H9 (cell line): ENCODE data around the gene NOP9. TPM values are rescaled to one million over a fixed set of nuclear protein-coding genes. Genes with fewer than 3 reads are reported as not detected.

Experiments used
- DNase-seq: peaks from one replicate; pipeline ENCODE4 v3.0.0-alpha.2; 2017
- H2AFZ ChIP-seq: one replicate; pipeline ENCODE4 v1.6.1; 2013; ENCODE audit warnings: mild to moderate bottlenecking, low read length, control low read depth, moderate library complexity
- H2AK5ac ChIP-seq: 2 replicates; pipeline ENCODE4 v1.6.1; 2013; ENCODE audit warnings: low read length, control low read depth, mixed read lengths; ENCODE audit not compliant: insufficient read length
- H2BK120ac ChIP-seq: one replicate; pipeline ENCODE4 v1.6.1; 2013; ENCODE audit warnings: low read depth, mild to moderate bottlenecking, low read length, control low read depth, inconsistent platforms; ENCODE audit not compliant: poor library complexity, severe bottlenecking
- H2BK12ac ChIP-seq: 2 replicates; pipeline ENCODE4 v1.6.1; 2013; ENCODE audit warnings: low read length, control low read depth, mixed read lengths, low read depth; ENCODE audit not compliant: insufficient read length
- H2BK15ac ChIP-seq: 2 replicates; pipeline ENCODE4 v1.6.1; 2013; ENCODE audit warnings: low read depth, low read length, control low read depth
- H2BK20ac ChIP-seq: one replicate; pipeline ENCODE4 v1.6.1; 2013; ENCODE audit warnings: low read depth, mild to moderate bottlenecking, low read length, control low read depth, inconsistent platforms; ENCODE audit not compliant: poor library complexity, severe bottlenecking
- H2BK5ac ChIP-seq: 2 replicates; pipeline ENCODE4 v1.6.1; 2013; ENCODE audit warnings: low read length, control low read depth, mixed read lengths; ENCODE audit not compliant: insufficient read length
- H3K14ac ChIP-seq: 2 replicates; pipeline ENCODE4 v1.6.1; 2013; ENCODE audit warnings: low read length, control low read depth; ENCODE audit not compliant: insufficient read depth
- H3K18ac ChIP-seq: 2 replicates; pipeline ENCODE4 v1.6.1; 2013; ENCODE audit warnings: low read depth, mild to moderate bottlenecking, mixed read lengths, low read length, control low read depth; ENCODE audit not compliant: insufficient read length
- H3K23ac ChIP-seq: 2 replicates; pipeline ENCODE4 v1.6.1; 2013; ENCODE audit warnings: low read length, control low read depth, mixed read lengths, low read depth; ENCODE audit not compliant: insufficient read length
- H3K23me2 ChIP-seq: 2 replicates; pipeline ENCODE4 v1.6.1; 2013; ENCODE audit warnings: low read depth, mild to moderate bottlenecking, mixed read lengths, low read length, control low read depth; ENCODE audit not compliant: insufficient read length, poor library complexity, severe bottlenecking
- H3K27ac ChIP-seq: 2 replicates; pipeline ENCODE4 v1.5.1; 2013; ENCODE audit warnings: low read length, control low read depth, mixed read lengths, low read depth; ENCODE audit not compliant: insufficient read length
- H3K27me3 ChIP-seq: 2 replicates; pipeline ENCODE4 v1.6.1; 2013; ENCODE audit warnings: low read length, control low read depth, inconsistent platforms; ENCODE audit not compliant: insufficient read depth
- H3K4ac ChIP-seq: 2 replicates; pipeline ENCODE4 v1.6.1; 2013; ENCODE audit warnings: low read depth, mild to moderate bottlenecking, control low read depth, inconsistent platforms, low read length, moderate library complexity
- H3K4me1 ChIP-seq: 2 replicates; pipeline ENCODE4 v1.6.1; 2013; ENCODE audit warnings: low read length, control low read depth, inconsistent platforms; ENCODE audit not compliant: insufficient read depth
- H3K4me2 ChIP-seq: 2 replicates; pipeline ENCODE4 v1.6.1; 2013; ENCODE audit warnings: low read length, control low read depth, mixed read lengths; ENCODE audit not compliant: insufficient read length, insufficient read depth
- H3K56ac ChIP-seq: 2 replicates; pipeline ENCODE4 v1.6.1; 2013; ENCODE audit warnings: low read depth, mild to moderate bottlenecking, mixed read lengths, low read length, control low read depth; ENCODE audit not compliant: insufficient read length
- H3K79me1 ChIP-seq: 2 replicates; pipeline ENCODE4 v1.6.1; 2013; ENCODE audit warnings: low read depth, mild to moderate bottlenecking, moderate library complexity, low read length, control low read depth, inconsistent platforms; ENCODE audit not compliant: insufficient read depth, poor library complexity, severe bottlenecking
- H3K79me2 ChIP-seq: 2 replicates; pipeline ENCODE4 v1.6.1; 2013; ENCODE audit warnings: low read length, control low read depth, inconsistent platforms; ENCODE audit not compliant: insufficient read depth
- H3K9ac ChIP-seq: 2 replicates; pipeline ENCODE4 v1.6.1; 2013; ENCODE audit warnings: low read length, control low read depth, mixed read lengths; ENCODE audit not compliant: insufficient read length; ENCODE audit errors: extremely low read depth
- H3K9me3 ChIP-seq: one replicate; pipeline ENCODE4 v1.6.1; 2013; ENCODE audit warnings: low read depth, low read length, inconsistent platforms; ENCODE audit not compliant: control insufficient read depth
- H3T11ph ChIP-seq: one replicate; pipeline ENCODE4 v1.6.1; 2013; ENCODE audit warnings: mild to moderate bottlenecking, low read length, control low read depth, inconsistent platforms
- H4K20me1 ChIP-seq: one replicate; pipeline ENCODE4 v1.6.1; 2013; ENCODE audit not compliant: control insufficient read depth, insufficient read length, insufficient read depth
- H4K5ac ChIP-seq: 2 replicates; pipeline ENCODE4 v1.6.1; 2013; ENCODE audit warnings: low read depth, mild to moderate bottlenecking, mixed read lengths, low read length, control low read depth; ENCODE audit not compliant: insufficient read length
- H4K8ac ChIP-seq: replicated peaks from 2 replicates; pipeline ENCODE4 v1.6.1; 2013; ENCODE audit warnings: low read length, control low read depth, mixed read lengths, low read depth; ENCODE audit not compliant: insufficient read length
- H4K91ac ChIP-seq: 2 replicates; pipeline ENCODE4 v1.6.1; 2013; ENCODE audit warnings: low read depth, mild to moderate bottlenecking, moderate library complexity, mixed read lengths, low read length, control low read depth; ENCODE audit not compliant: insufficient read length
- H3K27ac Mint-ChIP-seq, 3 experiments: 2 replicates in 2 of 3; 3 replicates in 1 of 3; pipeline ENCODE4 v1.8.0; 2020 to 2021; ENCODE audit warnings: mixed read lengths in 3 of 3, mild to moderate bottlenecking in 1 of 3, moderate library complexity in 1 of 3
- H3K27me3 Mint-ChIP-seq: 2 replicates; pipeline ENCODE4 v1.8.0; 2021; ENCODE audit warnings: low read depth, mild to moderate bottlenecking, moderate library complexity, mixed read lengths
- H3K36me3 Mint-ChIP-seq, 3 experiments: 2 replicates in 2 of 3; 3 replicates in 1 of 3; pipeline ENCODE4 v1.8.0; 2020 to 2021; ENCODE audit warnings: low read depth in 3 of 3, mixed read lengths in 3 of 3; ENCODE audit not compliant: insufficient read depth in 1 of 3
- H3K4me1 Mint-ChIP-seq, 2 experiments: 2 replicates each; pipeline ENCODE4 v1.8.0; 2020; ENCODE audit warnings: mixed read lengths in 2 of 2
- H3K4me3 Mint-ChIP-seq, 2 experiments: 2 replicates in 1 of 2; 3 replicates in 1 of 2; pipeline ENCODE4 v1.8.0; 2020 to 2021; ENCODE audit warnings: mild to moderate bottlenecking in 2 of 2, mixed read lengths in 2 of 2, moderate library complexity in 1 of 2
- H3K9me3 Mint-ChIP-seq, 2 experiments: 2 replicates in 1 of 2; 3 replicates in 1 of 2; pipeline ENCODE4 v1.8.0; 2020; ENCODE audit warnings: mild to moderate bottlenecking in 2 of 2, mixed read lengths in 2 of 2, moderate library complexity in 1 of 2
- CTCF ChIP-seq: fragments of 200-600 bp; sonication (generic); conservative IDR thresholded peaks from 3 replicates; pipeline ENCODE4 v1.8.0; 2021; ENCODE audit warnings: antibody characterized with exemption, mild to moderate bottlenecking
- WGBS: extraction: QIAGEN DNeasy Blood & Tissue Kit; methylation state at CpG from one replicate; pipeline ENCODE4 v1.1.7; 2013; ENCODE audit warnings: missing lambda C conversion rate, low lambda C conversion rate, mixed read lengths; ENCODE audit not compliant: insufficient read length; ENCODE audit errors: extremely low coverage; 5-methylcytosine and 5-hydroxymethylcytosine counted together
- total RNA-seq: library from RNA; stranded (reverse); gene quantifications from 2 replicates; pipeline ENCODE4 v1.2.1, GENCODE V29; 2021

Gene NOP9
- total RNA-seq, 1 experiment from 2014 or later, result 34.7 TPM

- H3K27ac Mint-ChIP-seq, result no peak overlapping the region
- H4K20me1 ChIP-seq, result no peaks in the 10 kb centered on the region
- H4K8ac ChIP-seq, result no peak overlapping the region
- H2BK20ac ChIP-seq, result no peak overlapping the region
- H3K27me3 ChIP-seq, result peaks cover 2% of the 10 kb centered on the region; the same call in 1 of the 2 replicates
- no peak overlapping the region for H3K56ac ChIP-seq
- no peaks in the 10 kb centered on the region for H3K79me1 ChIP-seq
- no peak overlapping the region for H4K91ac ChIP-seq
- H4K5ac ChIP-seq, result no peak overlapping the region
- TF ChIP-seq CTCF, result peak; percentile 39; the same call in 1 of the 3 replicates
- H3K9ac ChIP-seq, result no peak overlapping the region
- no peaks in the 10 kb centered on the region for H3K9me3 Mint-ChIP-seq
- H3K4me1 ChIP-seq, result no peaks in the 10 kb centered on the region
- no peak overlapping the region for H2BK12ac ChIP-seq
- H3T11ph ChIP-seq, result no peak overlapping the region
- H2AFZ ChIP-seq, result no peak overlapping the region
- H3K4me3 Mint-ChIP-seq, result no peak overlapping the region
- no peak overlapping the region for H3K23ac ChIP-seq
- peak; percentile 81 for DNase-seq
- H3K27ac ChIP-seq, result no peak overlapping the region
- H3K9me3 ChIP-seq, result no peaks in the 10 kb centered on the region
- H3K14ac ChIP-seq, result no peak overlapping the region; the same call in 1 of the 2 replicates
- H2BK15ac ChIP-seq, result no peak overlapping the region
- peaks cover 46% of the 10 kb centered on the region for H3K27me3 Mint-ChIP-seq
- no peak overlapping the region for H2BK5ac ChIP-seq
- no peak overlapping the region for H3K4ac ChIP-seq
- H2AK5ac ChIP-seq, result no peak overlapping the region
- no peaks in the 10 kb centered on the region for H3K79me2 ChIP-seq
- no peak overlapping the region for H2BK120ac ChIP-seq
- peaks cover 0 to 4% (median 0%) of the 10 kb centered on the region in 3 experiments; a peak in 1 of 7 replicates for H3K36me3 Mint-ChIP-seq
- H3K23me2 ChIP-seq, result no peaks in the 10 kb centered on the region
- WGBS, result no CpG with 5 or more reads among the region's 70 CpGs
- no peak overlapping the region for H3K18ac ChIP-seq
- no peaks in the 10 kb centered on the region for H3K4me1 Mint-ChIP-seq
- no peak overlapping the region for H3K4me2 ChIP-seq
Measured at GRCh38 chr14:24315807-24316596, 16.4 kb downstream of the NOP9 start.
